ENCODE data around the gene HVCN1. TPM values are rescaled to one million over a fixed set of nuclear protein-coding genes. Genes with fewer than 3 reads are reported as not detected.
A peak's percentile ranks its signal among the peaks of the same experiment; 100 is the strongest.

Gene HVCN1
- total RNA-seq, 4 donors from 2014 or later, result 4.6 to 8.1 (median 5.8) TPM

DNA sequence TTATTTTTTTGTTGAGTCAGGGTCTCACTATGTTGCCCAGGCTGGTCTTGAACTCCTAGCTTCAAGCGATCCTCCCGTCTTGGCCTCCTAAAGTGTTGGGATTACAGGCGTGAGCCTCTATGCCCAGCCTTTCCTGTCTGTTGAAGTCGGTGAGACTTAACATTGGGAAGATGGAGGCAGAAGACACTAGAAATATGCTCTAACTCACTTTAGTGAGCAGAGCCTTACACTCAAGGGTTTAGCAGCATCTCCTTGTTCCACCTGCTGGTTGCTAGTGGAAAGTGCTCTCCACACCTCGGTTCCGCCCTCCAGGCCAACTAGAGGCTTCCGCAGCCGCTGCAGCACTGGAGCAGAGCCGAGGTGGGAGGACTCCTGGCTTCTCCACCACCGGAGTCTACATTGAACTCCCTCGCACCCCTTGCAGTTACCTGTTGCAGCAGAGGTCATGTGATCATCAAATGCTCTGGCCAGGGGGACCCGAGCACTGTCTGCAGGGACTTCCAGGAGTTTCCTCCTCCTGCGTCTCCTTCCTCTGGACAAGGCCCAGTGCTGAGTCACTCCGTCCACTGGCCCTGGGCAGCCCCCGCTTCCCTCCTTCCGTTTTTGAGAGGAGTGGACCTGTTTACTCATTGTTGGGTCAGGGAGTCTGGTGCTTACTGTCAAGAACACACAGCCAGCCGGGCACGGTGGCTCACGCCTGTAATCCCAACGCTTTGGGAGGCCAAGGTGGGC, 9.4 kb upstream of the HVCN1 start:
- H3K9me3 ChIP-seq, result no peaks in the 10 kb centered on the region
- DNase-seq, result peak; percentile 64 to 83
- ATAC-seq, result peak; percentile 82 to 94
- H3K27me3 ChIP-seq, result no peaks in the 10 kb centered on the region
- peak overlapping the region; percentile 16 to 57 (median 29) for H3K4me3 ChIP-seq
- H3K4me1 ChIP-seq, result peaks cover 0 to 15% of the 10 kb centered on the region in 2 donors
- TF ChIP-seq POLR2A (IDR thresholded peaks at IDR 0.05), result no peak
- TF ChIP-seq, protein P1, sequence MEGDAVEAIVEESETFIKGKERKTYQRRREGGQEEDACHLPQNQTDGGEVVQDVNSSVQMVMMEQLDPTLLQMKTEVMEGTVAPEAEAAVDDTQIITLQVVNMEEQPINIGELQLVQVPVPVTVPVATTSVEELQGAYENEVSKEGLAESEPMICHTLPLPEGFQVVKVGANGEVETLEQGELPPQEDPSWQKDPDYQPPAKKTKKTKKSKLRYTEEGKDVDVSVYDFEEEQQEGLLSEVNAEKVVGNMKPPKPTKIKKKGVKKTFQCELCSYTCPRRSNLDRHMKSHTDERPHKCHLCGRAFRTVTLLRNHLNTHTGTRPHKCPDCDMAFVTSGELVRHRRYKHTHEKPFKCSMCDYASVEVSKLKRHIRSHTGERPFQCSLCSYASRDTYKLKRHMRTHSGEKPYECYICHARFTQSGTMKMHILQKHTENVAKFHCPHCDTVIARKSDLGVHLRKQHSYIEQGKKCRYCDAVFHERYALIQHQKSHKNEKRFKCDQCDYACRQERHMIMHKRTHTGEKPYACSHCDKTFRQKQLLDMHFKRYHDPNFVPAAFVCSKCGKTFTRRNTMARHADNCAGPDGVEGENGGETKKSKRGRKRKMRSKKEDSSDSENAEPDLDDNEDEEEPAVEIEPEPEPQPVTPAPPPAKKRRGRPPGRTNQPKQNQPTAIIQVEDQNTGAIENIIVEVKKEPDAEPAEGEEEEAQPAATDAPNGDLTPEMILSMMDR (IDR thresholded peaks at IDR 0.05 in 4 of 5, conservative IDR thresholded peaks at IDR 0.05 in 1 of 5), result peak; percentile 60 to 78 (median 69)
- H3K36me3 ChIP-seq, result no peaks in the 10 kb centered on the region
- intact Hi-C loops (cut with DNase I; ENCODE audit: low total_unique reads) (loop anchor here (1.0 to 5.0 kb wide), 2 partner anchors 98 to 186 kb away; no protein-coding TSS in a partner anchor), in situ Hi-C loops (cut with MboI; ENCODE audit: low sequenced_read_pairs in 4 of 4) (loop anchor here in 3 of 4 donors (10.0 kb wide), 2 partner anchors 74 to 84 kb away; partner anchors contain the start of gene TCTN1 (in 2 of the 3))
- H3K27ac ChIP-seq, result peak overlapping the region; percentile 3 to 64 (median 46)

DNA sequence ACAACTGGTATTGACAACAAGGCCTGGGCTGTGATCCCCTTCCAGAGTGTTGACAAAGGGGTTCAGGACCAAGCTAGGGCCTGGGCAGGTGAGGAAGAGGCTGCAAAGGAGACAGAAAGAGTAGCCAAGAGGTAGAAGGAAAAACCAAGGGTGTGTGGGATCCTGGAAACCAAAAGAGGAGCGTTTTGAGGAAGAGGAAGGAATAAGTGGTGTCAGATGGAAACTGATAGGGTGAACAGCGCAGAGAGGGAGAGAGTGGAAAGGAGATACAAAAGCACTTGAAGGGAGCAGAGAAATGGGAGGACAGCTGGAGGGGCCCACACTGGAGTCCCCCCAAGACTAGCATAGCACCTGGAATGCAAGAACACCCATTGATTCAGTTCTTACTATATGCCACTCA, 8.3 kb upstream of the HVCN1 start:
- intact Hi-C loops (cut with DNase I; ENCODE audit: low total_unique reads) (loop anchor here (5.0 kb wide), 1 partner anchor 185 kb away; no protein-coding TSS in a partner anchor), in situ Hi-C loops (cut with MboI; ENCODE audit: low sequenced_read_pairs in 4 of 4) (loop anchor here in 3 of 4 donors (10.0 kb wide), 2 partner anchors 72 to 82 kb away; partner anchors contain the start of gene TCTN1 (in 2 of the 3))
- no peak overlapping the region for H3K4me3 ChIP-seq
- no peaks in the 10 kb centered on the region for H3K36me3 ChIP-seq
- ATAC-seq (no peak), DNase-seq (no peak)
- no peaks in the 10 kb centered on the region for H3K9me3 ChIP-seq
- H3K27ac ChIP-seq, result no peak overlapping the region
- TF ChIP-seq, protein P1 (IDR thresholded peaks at IDR 0.05 in 4 of 5, conservative IDR thresholded peaks at IDR 0.05 in 1 of 5), result no peak
- no peak for TF ChIP-seq POLR2A (IDR thresholded peaks at IDR 0.05)
- no peaks in the 10 kb centered on the region for H3K27me3 ChIP-seq
- H3K4me1 ChIP-seq, result peaks cover 0 to 15% of the 10 kb centered on the region in 2 donors

DNA sequence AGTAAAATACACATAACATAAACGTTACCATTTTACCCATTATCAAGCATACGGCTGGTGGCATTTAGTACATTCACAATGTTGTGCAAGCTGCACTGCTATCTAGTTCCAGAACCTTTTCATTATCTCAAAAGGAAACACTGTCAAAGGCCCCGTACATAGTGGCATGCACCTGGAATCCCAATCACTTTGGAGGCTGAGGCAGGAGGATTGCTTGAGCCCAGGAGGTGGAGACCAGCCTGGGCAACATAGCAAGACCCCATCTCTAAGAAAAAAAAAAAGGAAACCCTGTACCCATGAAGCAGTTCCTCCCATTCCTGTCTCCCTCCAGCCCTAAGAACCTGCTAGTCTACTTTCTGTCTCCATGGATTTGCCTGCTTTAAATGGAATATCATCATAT, 7.4 kb upstream of the HVCN1 start:
- Histone ChIP-seq H3K4me3 (no peak overlapping the region), H3K9me3 (no peaks in the 10 kb centered on the region), H3K4me1 (peaks cover 0 to 15% of the 10 kb centered on the region in 2 donors), H3K27ac (no peak overlapping the region), H3K27me3 (no peaks in the 10 kb centered on the region), H3K36me3 (no peaks in the 10 kb centered on the region)
- no peak for ATAC-seq
- no peak for DNase-seq
- in situ Hi-C loops (cut with MboI; ENCODE audit: low sequenced_read_pairs in 4 of 4), result loop anchor here in 3 of 4 donors (10.0 kb wide), 2 partner anchors 71 to 81 kb away; partner anchors contain the start of gene TCTN1 (in 2 of the 3)
- intact Hi-C loops (cut with DNase I; ENCODE audit: low total_unique reads), result loop anchor here (5.0 kb wide), 1 partner anchor 184 kb away; no protein-coding TSS in a partner anchor
- TF ChIP-seq, protein P1 (IDR thresholded peaks at IDR 0.05 in 4 of 5, conservative IDR thresholded peaks at IDR 0.05 in 1 of 5), result no peak
- TF ChIP-seq POLR2A (IDR thresholded peaks at IDR 0.05), result no peak

DNA sequence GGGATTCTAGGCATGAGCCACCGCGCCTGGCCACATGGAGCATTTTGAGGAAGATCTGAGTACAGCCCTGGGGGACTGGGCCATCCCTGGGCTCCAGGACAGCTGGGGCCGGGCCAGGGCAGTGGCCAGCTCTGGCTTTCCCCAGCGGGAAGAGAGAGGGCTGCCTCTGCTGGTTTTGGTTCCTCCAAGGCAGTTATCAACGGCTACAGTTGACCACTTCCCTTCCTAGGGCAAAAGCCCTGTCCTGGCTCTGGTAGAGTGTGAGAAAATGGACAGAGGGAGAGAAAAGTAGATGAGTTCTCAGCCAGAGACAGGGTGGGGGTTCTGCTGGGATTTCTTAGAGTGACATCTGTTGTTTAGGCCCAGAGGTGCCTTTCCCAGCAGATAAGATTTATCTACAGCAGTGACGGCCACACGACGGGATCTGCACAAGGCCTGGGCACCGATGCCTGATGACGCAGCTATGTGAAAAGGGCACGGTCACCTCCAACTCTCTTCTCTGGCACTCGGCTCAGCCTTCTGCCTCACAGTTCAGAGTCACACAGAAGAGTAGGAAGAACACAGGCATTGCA, 5.5 kb upstream of the HVCN1 start:
- H3K9me3 ChIP-seq, result no peaks in the 10 kb centered on the region
- H3K4me3 ChIP-seq, result no peak overlapping the region
- H3K27me3 ChIP-seq, result no peaks in the 10 kb centered on the region
- no peaks in the 10 kb centered on the region for H3K36me3 ChIP-seq
- peak overlapping the region in 3 of 4 donors; percentile 45 to 48 (median 48) for H3K27ac ChIP-seq
- H3K4me1 ChIP-seq, result peaks cover 1 to 15% of the 10 kb centered on the region in 2 donors
- TF ChIP-seq, protein P1 (IDR thresholded peaks at IDR 0.05 in 4 of 5, conservative IDR thresholded peaks at IDR 0.05 in 1 of 5), result no peak
- TF ChIP-seq POLR2A (IDR thresholded peaks at IDR 0.05), result no peak
- intact Hi-C loops (cut with DNase I; ENCODE audit: low total_unique reads), result no loop called here
- in situ Hi-C loops (cut with MboI; ENCODE audit: low sequenced_read_pairs in 4 of 4), result loop anchor here in 3 of 4 donors (10.0 kb wide), 2 partner anchors 70 to 80 kb away; partner anchors contain the start of gene TCTN1 (in 2 of the 3)
- ATAC-seq, result no peak
- peak; percentile 24 to 43 for DNase-seq
